ENCODE measurements around the gene MACROD1.

The MACROD1 gene

GRCh38 chr11:64035576-64035975, 130.3 kb downstream of the MACROD1 start, which contains the start of gene FLRT1:
TSS of gene FLRT1 (plus strand) at chr11:64035931. CDS start at chr11:64116268, 80,337 bp downstream.
- no peak for DNase-seq (ENCODE audit: low read depth in 2 of 2)

- DNase-seq (ENCODE audit: low read depth in 2 of 2) = no peak
Measured at GRCh38 chr11:64035081-64035524, 130.8 kb downstream of the MACROD1 start.

GRCh38 chr11:64034411-64034811, 131.5 kb downstream of the MACROD1 start:
- no peak for DNase-seq (ENCODE audit: low read depth in 2 of 2)

- no peak for DNase-seq (ENCODE audit: low read depth in 2 of 2)
Measured at GRCh38 chr11:64032050-64032449, 133.9 kb downstream of the MACROD1 start.

- no peak for DNase-seq (ENCODE audit: low read depth in 2 of 2)
Measured at GRCh38 chr11:64031001-64031400, 134.9 kb downstream of the MACROD1 start.

GRCh38 chr11:64029773-64030172, 136.1 kb downstream of the MACROD1 start:
- no peak for DNase-seq (ENCODE audit: low read depth in 2 of 2)

- no peak for DNase-seq (ENCODE audit: low read depth in 2 of 2)
Measured at GRCh38 chr11:64028398-64029115, 137.4 kb downstream of the MACROD1 start.

GRCh38 chr11:64027651-64028397, 138.1 kb downstream of the MACROD1 start:
- no peak for DNase-seq (ENCODE audit: low read depth in 2 of 2)

GRCh38 chr11:64026575-64027205, 139.2 kb downstream of the MACROD1 start:
- DNase-seq (ENCODE audit: low read depth in 2 of 2) = no peak

GRCh38 chr11:64025205-64025604, 140.7 kb downstream of the MACROD1 start:
- no peak for DNase-seq (ENCODE audit: low read depth in 2 of 2)

- no peak for DNase-seq (ENCODE audit: low read depth in 2 of 2)
Measured at GRCh38 chr11:64023712-64024710, 141.9 kb downstream of the MACROD1 start.

- no peak for DNase-seq (ENCODE audit: low read depth in 2 of 2)
Measured at GRCh38 chr11:64022125-64022784, 143.7 kb downstream of the MACROD1 start.

GRCh38 chr11:64021757-64022093, 144.2 kb downstream of the MACROD1 start:
- DNase-seq (ENCODE audit: low read depth in 2 of 2) = no peak

- DNase-seq (ENCODE audit: low read depth in 2 of 2) = no peak
Measured at GRCh38 chr11:64020976-64021756, 144.7 kb downstream of the MACROD1 start.

- DNase-seq (ENCODE audit: low read depth in 2 of 2) = no peak
Measured at GRCh38 chr11:64019106-64020037, 146.5 kb downstream of the MACROD1 start.

GRCh38 chr11:64018310-64018709, 147.6 kb downstream of the MACROD1 start:
- no peak for DNase-seq (ENCODE audit: low read depth in 2 of 2)

GRCh38 chr11:64017945-64018224, 148.0 kb downstream of the MACROD1 start:
- DNase-seq (ENCODE audit: low read depth in 2 of 2) = no peak

- DNase-seq (ENCODE audit: low read depth in 2 of 2) = no peak
Measured at GRCh38 chr11:64015935-64016845, 149.7 kb downstream of the MACROD1 start.
